Non-pigmented ciliary epithelial cell (primary cell): Measurements from ENCODE around the gene SF3B6.
"Not testable (repeated sequence)": the region's sequence is repeated elsewhere in the genome, so short reads cannot be mapped to it uniquely, and the experiment has no call there.

Source experiments
- DNase-seq: peaks from one replicate; pipeline ENCODE4 v3.0.0-alpha.2; 2010; ENCODE audit warnings: low read depth

SF3B6 gene

GRCh38 chr2:24093270-24093669 is 17.1 kb upstream of the SF3B6 start:
- not testable (repeated sequence) for DNase-seq

GRCh38 chr2:24088821-24089359 is 12.8 kb upstream of the SF3B6 start:
- DNase-seq: no peak

- DNase-seq: no peak
Observed at GRCh38 chr2:24087032-24087431, 10.9 kb upstream of the SF3B6 start.

- no peak for DNase-seq
Observed at GRCh38 chr2:24086241-24086640, 10.1 kb upstream of the SF3B6 start.

- no peak for DNase-seq
Observed at GRCh38 chr2:24085200-24085489, 9.0 kb upstream of the SF3B6 start.

GRCh38 chr2:24084386-24085199 is 8.5 kb upstream of the SF3B6 start, which contains the start of gene TP53I3:
Gene TP53I3, minus strand, starts transcription at chr2:24084834. Its CDS starts 508 bp downstream, at chr2:24084326.
- DNase-seq: peak; percentile 54

GRCh38 chr2:24083567-24084385 is 7.7 kb upstream of the SF3B6 start:
- DNase-seq: peak; percentile 56

- DNase-seq: no peak
Observed at GRCh38 chr2:24082787-24083566, 6.9 kb upstream of the SF3B6 start.

GRCh38 chr2:24080701-24081100 is 4.6 kb upstream of the SF3B6 start:
- DNase-seq: no peak

- DNase-seq: no peak
Observed at GRCh38 chr2:24077879-24078278, 1.8 kb upstream of the SF3B6 start.

GRCh38 chr2:24077535-24077877 is 1.4 kb upstream of the SF3B6 start:
- no peak for DNase-seq

- no peak for DNase-seq
Observed at GRCh38 chr2:24076849-24077534, 866 bp upstream of the SF3B6 start.

- DNase-seq: no peak
Observed at GRCh38 chr2:24075259-24075658, 867 bp downstream of the SF3B6 start.

- DNase-seq: no peak
Observed at GRCh38 chr2:24073816-24074215, 2.3 kb downstream of the SF3B6 start.

GRCh38 chr2:24072259-24072658 is 3.9 kb downstream of the SF3B6 start:
- no peak for DNase-seq

GRCh38 chr2:24065341-24065740 is 10.8 kb downstream of the SF3B6 start:
- no peak for DNase-seq

GRCh38 chr2:24058564-24059271 is 17.4 kb downstream of the SF3B6 start:
- DNase-seq: no peak

- DNase-seq: no peak
Observed at GRCh38 chr2:24055750-24056149, 20.4 kb downstream of the SF3B6 start.

- no peak for DNase-seq
Observed at GRCh38 chr2:24054366-24055010, 21.6 kb downstream of the SF3B6 start.

- no peak for DNase-seq
Observed at GRCh38 chr2:24052951-24053350, 23.2 kb downstream of the SF3B6 start.

GRCh38 chr2:24051833-24052232 is 24.3 kb downstream of the SF3B6 start:
- DNase-seq: no peak
